Measurements from ENCODE around the gene CASK.
A peak's percentile ranks its signal among the peaks of the same experiment; 100 is the strongest.
"Not testable (repeated sequence)": the region's sequence is repeated elsewhere in the genome, so short reads cannot be mapped to it uniquely, and the experiment has no call there.

Gene CASK

GRCh38 chrX:41608244-41608643 lies 315.1 kb downstream of the CASK start:
- no peak for FAIRE-seq

GRCh38 chrX:41607264-41607832 lies 316.0 kb downstream of the CASK start:
- FAIRE-seq = no peak

- not testable (repeated sequence) for FAIRE-seq
Measured at GRCh38 chrX:41606057-41606456, 317.3 kb downstream of the CASK start.

- no peak for FAIRE-seq
Measured at GRCh38 chrX:41604766-41605543, 318.4 kb downstream of the CASK start.

- FAIRE-seq = no peak
Measured at GRCh38 chrX:41604177-41604576, 319.2 kb downstream of the CASK start.

DNA sequence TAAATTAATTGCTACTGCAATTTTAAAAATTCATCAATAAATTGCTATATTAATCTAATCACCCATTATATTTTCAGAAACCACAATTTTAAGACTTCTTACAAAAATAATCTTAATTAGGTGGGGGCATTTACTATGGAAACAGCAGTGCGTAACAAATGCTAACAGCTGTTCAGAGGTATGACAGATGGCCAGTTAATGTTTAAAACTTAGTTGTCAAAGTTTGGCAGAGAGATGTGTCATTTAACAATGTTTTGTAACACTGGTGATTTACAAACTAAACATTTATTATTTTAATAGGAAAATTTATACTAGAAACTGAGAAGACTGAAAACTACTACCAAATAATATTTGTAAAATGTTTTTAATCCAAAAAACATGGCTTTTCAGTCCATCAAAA lies 319.8 kb downstream of the CASK start:
- no peak for FAIRE-seq

- no peak for FAIRE-seq
Measured at GRCh38 chrX:41602816-41603345, 320.5 kb downstream of the CASK start.

- FAIRE-seq = no peak
Measured at GRCh38 chrX:41600291-41600690, 323.1 kb downstream of the CASK start.

DNA sequence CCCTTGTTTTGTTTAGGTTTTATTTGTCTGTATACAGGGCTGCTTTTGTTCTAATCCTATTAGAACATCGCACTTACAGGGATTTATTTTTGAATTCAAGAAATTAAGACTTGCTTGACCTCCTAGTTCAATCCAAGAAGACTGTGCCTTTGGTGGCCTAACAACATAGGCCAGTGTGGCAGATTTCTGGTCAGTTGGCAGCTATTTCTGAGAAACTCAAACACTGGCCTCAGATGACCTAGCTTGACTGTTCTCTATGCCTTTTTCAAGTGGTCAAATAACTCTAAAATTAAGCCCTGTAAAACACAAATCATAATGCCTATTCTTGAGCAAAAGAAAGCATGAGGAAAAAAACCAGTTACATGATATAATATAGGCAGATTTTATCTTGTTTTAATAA lies 323.8 kb downstream of the CASK start:
- FAIRE-seq = no peak

- FAIRE-seq = no peak
Measured at GRCh38 chrX:41596596-41596995, 326.8 kb downstream of the CASK start.

- no peak for FAIRE-seq
Measured at GRCh38 chrX:41594634-41595033, 328.7 kb downstream of the CASK start.

GRCh38 chrX:41591906-41592305 lies 331.4 kb downstream of the CASK start:
- no peak for FAIRE-seq

GRCh38 chrX:41590641-41591040 lies 332.7 kb downstream of the CASK start:
- no peak for FAIRE-seq

DNA sequence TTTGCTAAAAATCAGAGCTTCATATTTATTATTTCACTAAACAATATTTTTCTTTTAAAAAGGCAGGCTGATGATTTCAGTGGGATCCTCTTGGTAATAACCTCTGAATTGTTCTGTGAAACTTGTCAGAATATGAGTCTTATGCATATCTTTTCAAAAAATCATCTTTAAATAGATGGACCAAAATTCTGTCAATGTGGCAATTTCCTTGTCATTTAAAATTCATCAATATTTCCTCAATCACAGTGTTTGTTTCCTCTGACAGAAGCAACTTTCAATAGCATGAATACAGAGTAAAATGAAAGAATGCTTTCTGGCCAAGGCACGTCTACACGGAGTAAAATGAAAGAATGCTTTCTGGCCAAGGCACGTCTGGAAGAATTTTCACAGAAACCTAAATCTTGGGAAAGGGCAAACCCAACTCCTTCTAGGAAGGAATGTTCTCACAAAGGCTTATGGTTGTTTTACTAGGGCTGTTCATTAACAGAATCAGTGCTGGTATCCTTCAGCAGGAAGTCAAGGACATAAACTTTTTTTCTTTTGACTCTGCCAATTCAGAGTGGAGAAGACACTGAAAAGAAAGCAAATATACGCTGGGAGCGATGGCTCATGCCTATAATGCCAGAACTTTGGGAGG lies 333.6 kb downstream of the CASK start:
- no peak for FAIRE-seq

GRCh38 chrX:41588271-41588670 lies 335.1 kb downstream of the CASK start:
- no peak for FAIRE-seq

- FAIRE-seq = no peak
Measured at GRCh38 chrX:41580423-41581064, 342.8 kb downstream of the CASK start.

DNA sequence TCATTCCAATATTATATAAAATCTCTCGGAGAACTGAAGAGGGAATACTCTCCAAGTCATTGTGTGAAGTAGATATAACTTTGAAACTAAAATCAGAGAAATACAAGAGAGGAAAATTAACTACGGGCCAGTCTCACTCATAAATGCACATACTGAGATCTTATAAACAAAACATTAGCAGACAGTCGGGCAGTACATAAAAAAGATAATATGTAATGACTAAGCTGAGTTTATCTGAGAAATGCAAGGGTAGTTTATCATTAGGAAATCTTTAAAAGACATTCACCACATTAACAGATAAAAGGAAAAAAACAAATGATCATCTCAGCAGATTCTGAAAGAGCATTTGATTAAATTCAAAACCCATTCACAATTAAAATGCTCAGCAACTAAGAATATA lies 359.5 kb downstream of the CASK start:
- FAIRE-seq = no peak

DNA sequence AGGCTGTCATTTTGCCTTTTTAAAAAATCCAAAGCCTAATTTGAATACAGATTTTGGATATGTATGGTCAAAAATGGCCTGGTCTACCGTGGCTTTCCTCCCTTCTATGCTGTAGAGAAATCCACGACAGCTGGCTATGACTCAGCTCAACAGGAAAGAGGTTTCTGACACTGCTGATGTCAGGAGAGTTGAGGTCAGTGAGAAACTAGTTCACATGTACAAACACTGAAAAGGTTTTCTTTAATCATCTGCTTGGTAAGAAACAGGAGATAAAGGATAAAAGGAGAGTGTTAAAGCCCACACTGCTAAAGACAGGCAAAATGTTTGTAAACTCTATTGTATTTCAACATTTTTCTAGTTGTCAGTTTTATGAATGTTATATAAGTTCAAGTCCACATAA lies 362.3 kb downstream of the CASK start:
- FAIRE-seq = no peak

GRCh38 chrX:41559235-41560052 lies 363.9 kb downstream of the CASK start:
- no peak for FAIRE-seq

- FAIRE-seq = peak; percentile 76
Measured at GRCh38 chrX:41558531-41558930, 364.8 kb downstream of the CASK start.

DNA sequence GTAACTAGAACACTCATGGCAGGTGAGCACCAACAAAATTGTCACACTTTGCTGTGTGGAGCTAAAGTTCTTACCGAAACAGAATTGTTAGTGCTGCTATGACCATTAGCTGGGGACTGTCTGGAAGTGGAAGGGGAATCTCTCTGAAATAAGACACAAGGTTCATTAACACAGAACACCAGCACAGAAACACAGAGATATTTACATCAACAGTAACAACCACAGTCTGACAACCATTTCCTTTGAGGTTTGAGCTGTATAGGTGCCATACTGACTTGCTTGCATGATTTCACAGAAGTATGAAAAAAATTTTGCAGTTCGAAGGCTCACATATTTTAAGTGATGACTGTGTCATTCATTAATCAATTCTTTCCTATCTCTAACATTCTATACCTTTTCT lies 366.4 kb downstream of the CASK start:
- no peak for FAIRE-seq

- no peak for FAIRE-seq
Measured at GRCh38 chrX:41553688-41554087, 369.7 kb downstream of the CASK start.

GRCh38 chrX:41548411-41548810 lies 374.9 kb downstream of the CASK start:
- no peak for FAIRE-seq

Measured in TTC549 (cell line).